Stimulated activated CD4-positive, alpha-beta T cell treated with anti-CD3 and anti-CD28 coated beads, Interleukin-15, amount 100 ng/mL, for 24 hours (primary cell): ENCODE measurements around the gene PEX5L.
A peak's percentile ranks its signal among the peaks of the same experiment; 100 is the strongest.
"Not testable (repeated sequence)": the region's sequence is repeated elsewhere in the genome, so short reads cannot be mapped to it uniquely, and the experiment has no call there.

Source experiments
- DNase-seq: peaks from one replicate; pipeline ENCODE4 v3.0.0-alpha.2; 2020

The PEX5L gene

GRCh38 chr3:180036671-180037455, at the start of gene PEX5L:
Gene PEX5L, minus strand, starts transcription at chr3:180036937. Its CDS starts 338 bp downstream, at chr3:180036599.
- DNase-seq: peak; percentile 48

GRCh38 chr3:180085122-180085710, 48.5 kb upstream of the PEX5L start:
- no peak for DNase-seq

GRCh38 chr3:180082699-180083098, 46.0 kb upstream of the PEX5L start:
- no peak for DNase-seq

- DNase-seq: no peak
These were observed 41.9 kb upstream of the PEX5L start for GRCh38 chr3:180078592-180078991.

GRCh38 chr3:180073561-180073960, 36.8 kb upstream of the PEX5L start:
- no peak for DNase-seq

- DNase-seq: no peak
These were observed 36.0 kb upstream of the PEX5L start for GRCh38 chr3:180072786-180073185.

- DNase-seq: no peak
These were observed 34.2 kb upstream of the PEX5L start for GRCh38 chr3:180070925-180071324.

- no peak for DNase-seq
These were observed 31.3 kb upstream of the PEX5L start for GRCh38 chr3:180068023-180068422.

- DNase-seq: no peak
These were observed 29.9 kb upstream of the PEX5L start for GRCh38 chr3:180066598-180066997.

GRCh38 chr3:180063783-180064182, 27.0 kb upstream of the PEX5L start:
- DNase-seq: no peak

- DNase-seq: no peak
These were observed 26.0 kb upstream of the PEX5L start for GRCh38 chr3:180062771-180063170.

GRCh38 chr3:180059356-180059755, 22.6 kb upstream of the PEX5L start:
- no peak for DNase-seq

- no peak for DNase-seq
These were observed 21.5 kb upstream of the PEX5L start for GRCh38 chr3:180058238-180058637.

- not testable (repeated sequence) for DNase-seq
These were observed 18.9 kb upstream of the PEX5L start for GRCh38 chr3:180055656-180056055.

GRCh38 chr3:180049391-180049790, 12.7 kb upstream of the PEX5L start:
- no peak for DNase-seq

GRCh38 chr3:180048840-180049239, 12.1 kb upstream of the PEX5L start:
- DNase-seq: no peak

- DNase-seq: no peak
These were observed 11.4 kb upstream of the PEX5L start for GRCh38 chr3:180048103-180048502.

- DNase-seq: no peak
These were observed 4.2 kb upstream of the PEX5L start for GRCh38 chr3:180040966-180041365.

- DNase-seq: no peak
These were observed 556 bp downstream of the PEX5L start for GRCh38 chr3:180036092-180036670.

GRCh38 chr3:180026997-180027396, 9.7 kb downstream of the PEX5L start:
- DNase-seq: no peak

- DNase-seq: no peak
These were observed 18.2 kb downstream of the PEX5L start for GRCh38 chr3:180018543-180018942.

GRCh38 chr3:180017846-180018245, 18.9 kb downstream of the PEX5L start:
- DNase-seq: no peak

GRCh38 chr3:180011927-180012326, 24.8 kb downstream of the PEX5L start:
- no peak for DNase-seq

GRCh38 chr3:180008318-180008717, 28.4 kb downstream of the PEX5L start:
- not testable (repeated sequence) for DNase-seq
